BLaER1 (cell line): ENCODE data around the gene LCP2.
A peak's percentile ranks its signal among the peaks of the same experiment; 100 is the strongest.

ENCODE experiments used
- H3K27ac ChIP-seq: shearing (Covaris generic); formaldehyde crosslinking; 2 replicates; pipeline ENCODE4 v1.8.1; 2022
- H3K27me3 ChIP-seq: shearing (Covaris generic); formaldehyde crosslinking; 2 replicates; pipeline ENCODE4 v1.8.1; 2022
- H3K36me3 ChIP-seq: shearing (Covaris generic); formaldehyde crosslinking; 2 replicates; pipeline ENCODE4 v1.8.1; 2022
- H3K4me1 ChIP-seq: shearing (Covaris generic); formaldehyde crosslinking; 2 replicates; pipeline ENCODE4 v1.8.1; 2022
- H3K4me2 ChIP-seq: shearing (Covaris generic); formaldehyde crosslinking; 2 replicates; pipeline ENCODE4 v1.8.1; 2022
- H3K4me3 ChIP-seq: shearing (Covaris generic); formaldehyde crosslinking; 2 replicates; pipeline ENCODE4 v1.8.1; 2022
- H3K9ac ChIP-seq: shearing (Covaris generic); formaldehyde crosslinking; 2 replicates; pipeline ENCODE4 v1.8.1; 2022
- H3K9me3 ChIP-seq: shearing (Covaris generic); formaldehyde crosslinking; 2 replicates; pipeline ENCODE4 v1.8.1; 2022
- H4K20me1 ChIP-seq: shearing (Covaris generic); formaldehyde crosslinking; 2 replicates; pipeline ENCODE4 v1.8.1; 2022
- Cebpa-rat ChIP-seq: shearing (Covaris generic); IDR thresholded peaks from 2 replicates; pipeline ENCODE4 v1.8.1; 2022

Gene LCP2

GRCh38 chr5:170317499-170317898 is 19.9 kb upstream of the LCP2 start:
- Histone ChIP-seq H4K20me1 (no peaks in the 10 kb centered on the region), H3K9ac (no peak overlapping the region), H3K4me2 (no peak overlapping the region), H3K27me3 (no peaks in the 10 kb centered on the region), H3K4me1 (peaks cover 15% of the 10 kb centered on the region), H3K27ac (no peak overlapping the region), H3K9me3 (no peaks in the 10 kb centered on the region), H3K4me3 (no peak overlapping the region), H3K36me3 (no peaks in the 10 kb centered on the region)
- no peak for TF ChIP-seq Cebpa-rat

- Histone ChIP-seq H3K9ac (no peak overlapping the region), H3K4me3 (no peak overlapping the region), H3K27me3 (no peaks in the 10 kb centered on the region), H3K4me1 (peaks cover 21% of the 10 kb centered on the region), H3K9me3 (no peaks in the 10 kb centered on the region), H4K20me1 (no peaks in the 10 kb centered on the region), H3K27ac (no peak overlapping the region), H3K4me2 (no peak overlapping the region), H3K36me3 (no peaks in the 10 kb centered on the region)
- TF ChIP-seq Cebpa-rat, result no peak
Measured at GRCh38 chr5:170316937-170317336, 19.4 kb upstream of the LCP2 start.

GRCh38 chr5:170315154-170315553 is 17.6 kb upstream of the LCP2 start:
- H3K9ac ChIP-seq, result no peak overlapping the region
- no peaks in the 10 kb centered on the region for H3K36me3 ChIP-seq
- H3K4me2 ChIP-seq, result no peak overlapping the region
- TF ChIP-seq Cebpa-rat, result no peak
- no peaks in the 10 kb centered on the region for H3K9me3 ChIP-seq
- no peaks in the 10 kb centered on the region for H3K27me3 ChIP-seq
- peaks cover 30% of the 10 kb centered on the region for H3K4me1 ChIP-seq
- H3K4me3 ChIP-seq, result no peak overlapping the region
- H3K27ac ChIP-seq, result no peak overlapping the region
- H4K20me1 ChIP-seq, result no peaks in the 10 kb centered on the region

- no peaks in the 10 kb centered on the region for H3K9me3 ChIP-seq
- H3K4me1 ChIP-seq, result peaks cover 30% of the 10 kb centered on the region
- no peak for TF ChIP-seq Cebpa-rat
- no peaks in the 10 kb centered on the region for H4K20me1 ChIP-seq
- H3K4me3 ChIP-seq, result no peak overlapping the region
- no peaks in the 10 kb centered on the region for H3K36me3 ChIP-seq
- H3K9ac ChIP-seq, result no peak overlapping the region
- no peaks in the 10 kb centered on the region for H3K27me3 ChIP-seq
- H3K4me2 ChIP-seq, result no peak overlapping the region
- no peak overlapping the region for H3K27ac ChIP-seq
Measured at GRCh38 chr5:170314541-170315095, 17.0 kb upstream of the LCP2 start.

GRCh38 chr5:170313816-170314215 is 16.2 kb upstream of the LCP2 start:
- no peaks in the 10 kb centered on the region for H3K9me3 ChIP-seq
- no peak overlapping the region for H3K4me3 ChIP-seq
- no peak for TF ChIP-seq Cebpa-rat
- H3K4me2 ChIP-seq, result peak overlapping the region; percentile 36; the same call in 1 of the 2 replicates
- no peaks in the 10 kb centered on the region for H3K27me3 ChIP-seq
- H3K27ac ChIP-seq, result no peak overlapping the region
- no peaks in the 10 kb centered on the region for H3K36me3 ChIP-seq
- H3K4me1 ChIP-seq, result peaks cover 30% of the 10 kb centered on the region
- no peaks in the 10 kb centered on the region for H4K20me1 ChIP-seq
- H3K9ac ChIP-seq, result no peak overlapping the region

- H3K27ac ChIP-seq, result no peak overlapping the region
- no peak overlapping the region for H3K4me3 ChIP-seq
- H3K27me3 ChIP-seq, result no peaks in the 10 kb centered on the region
- peak overlapping the region; percentile 36; the same call in 1 of the 2 replicates for H3K4me2 ChIP-seq
- no peak for TF ChIP-seq Cebpa-rat
- peaks cover 30% of the 10 kb centered on the region for H3K4me1 ChIP-seq
- H4K20me1 ChIP-seq, result no peaks in the 10 kb centered on the region
- H3K9ac ChIP-seq, result no peak overlapping the region
- no peaks in the 10 kb centered on the region for H3K36me3 ChIP-seq
- H3K9me3 ChIP-seq, result no peaks in the 10 kb centered on the region
Measured at GRCh38 chr5:170313344-170313743, 15.8 kb upstream of the LCP2 start.

- Histone ChIP-seq H3K9me3 (no peaks in the 10 kb centered on the region), H4K20me1 (no peaks in the 10 kb centered on the region), H3K36me3 (no peaks in the 10 kb centered on the region), H3K27me3 (no peaks in the 10 kb centered on the region), H3K4me2 (peak overlapping the region; percentile 58), H3K4me1 (peaks cover 33% of the 10 kb centered on the region), H3K9ac (no peak overlapping the region), H3K27ac (no peak overlapping the region), H3K4me3 (no peak overlapping the region)
- TF ChIP-seq Cebpa-rat, result no peak
Measured at GRCh38 chr5:170312666-170313065, 15.1 kb upstream of the LCP2 start.

GRCh38 chr5:170312301-170312595 is 14.7 kb upstream of the LCP2 start:
- no peaks in the 10 kb centered on the region for H3K27me3 ChIP-seq
- no peaks in the 10 kb centered on the region for H3K36me3 ChIP-seq
- H3K4me3 ChIP-seq, result no peak overlapping the region
- peaks cover 37% of the 10 kb centered on the region for H3K4me1 ChIP-seq
- H3K9ac ChIP-seq, result no peak overlapping the region
- TF ChIP-seq Cebpa-rat, result no peak
- H3K27ac ChIP-seq, result no peak overlapping the region
- H4K20me1 ChIP-seq, result no peaks in the 10 kb centered on the region
- peak overlapping the region; percentile 58 for H3K4me2 ChIP-seq
- H3K9me3 ChIP-seq, result no peaks in the 10 kb centered on the region

- no peak overlapping the region for H3K27ac ChIP-seq
- TF ChIP-seq Cebpa-rat, result no peak
- H3K4me2 ChIP-seq, result peak overlapping the region; percentile 58
- H3K9ac ChIP-seq, result no peak overlapping the region
- no peaks in the 10 kb centered on the region for H3K9me3 ChIP-seq
- peaks cover 42% of the 10 kb centered on the region for H3K4me1 ChIP-seq
- H3K4me3 ChIP-seq, result no peak overlapping the region
- no peaks in the 10 kb centered on the region for H3K27me3 ChIP-seq
- H4K20me1 ChIP-seq, result no peaks in the 10 kb centered on the region
- no peaks in the 10 kb centered on the region for H3K36me3 ChIP-seq
Measured at GRCh38 chr5:170311511-170312300, 14.1 kb upstream of the LCP2 start.

GRCh38 chr5:170310256-170310926 is 12.8 kb upstream of the LCP2 start:
- no peak overlapping the region for H3K27ac ChIP-seq
- TF ChIP-seq Cebpa-rat, result no peak
- H3K4me3 ChIP-seq, result no peak overlapping the region
- H3K4me1 ChIP-seq, result peaks cover 55% of the 10 kb centered on the region
- no peaks in the 10 kb centered on the region for H4K20me1 ChIP-seq
- H3K9ac ChIP-seq, result no peak overlapping the region
- H3K36me3 ChIP-seq, result no peaks in the 10 kb centered on the region
- no peaks in the 10 kb centered on the region for H3K9me3 ChIP-seq
- H3K4me2 ChIP-seq, result no peak overlapping the region
- H3K27me3 ChIP-seq, result no peaks in the 10 kb centered on the region
